Endometrial microvascular endothelial cells (primary cell): ENCODE data around the gene MYO19. TPM values are rescaled to one million over a fixed set of nuclear protein-coding genes. Genes with fewer than 3 reads are reported as not detected.
"Not testable (repeated sequence)": the region's sequence is repeated elsewhere in the genome, so short reads cannot be mapped to it uniquely, and the experiment has no call there.

Experiments
- in situ Hi-C: cut with HindIII; loops from 2 replicates; pipeline ENCODE4 v1.10.0; 2017; ENCODE audit warnings: low sequenced_read_pairs, low pct_unique_long_range_greater_than_20kb; ENCODE audit errors: inconsistent ontology term
- total RNA-seq: library from RNA; depleted of rRNA; stranded (reverse); fragments of >200 nt; gene quantifications from one replicate; pipeline ENCODE4 v1.2.3, GENCODE V29; 2015; ENCODE audit errors: inconsistent ontology term

MYO19 gene
- total RNA-seq, 1 donor from 2014 or later: 79.4 TPM

GRCh38 chr17:36533935-36534839, 481 bp downstream of the MYO19 start:
- in situ Hi-C loops: no loop called here

GRCh38 chr17:36532435-36532975, 2.2 kb downstream of the MYO19 start:
- in situ Hi-C loops: no loop called here

GRCh38 chr17:36529121-36529520, 5.5 kb downstream of the MYO19 start:
- in situ Hi-C loops: no loop called here

- in situ Hi-C loops: no loop called here
Observed at GRCh38 chr17:36527621-36528250, 6.9 kb downstream of the MYO19 start.

GRCh38 chr17:36525888-36526287, 8.8 kb downstream of the MYO19 start:
- in situ Hi-C loops: no loop called here

GRCh38 chr17:36525113-36525512, 9.6 kb downstream of the MYO19 start:
- in situ Hi-C loops: no loop called here

- in situ Hi-C loops: no loop called here
Observed at GRCh38 chr17:36524428-36524876, 10.2 kb downstream of the MYO19 start.

GRCh38 chr17:36523113-36523512, 11.6 kb downstream of the MYO19 start:
- in situ Hi-C loops: no loop called here

- in situ Hi-C loops: no loop called here
Observed at GRCh38 chr17:36515837-36516236, 18.8 kb downstream of the MYO19 start.

GRCh38 chr17:36514856-36515255, 19.8 kb downstream of the MYO19 start:
- in situ Hi-C loops: no loop called here

GRCh38 chr17:36512641-36513040, 22.0 kb downstream of the MYO19 start:
- in situ Hi-C loops: no loop called here

GRCh38 chr17:36511216-36511615, 23.5 kb downstream of the MYO19 start:
- in situ Hi-C loops: no loop called here

GRCh38 chr17:36510636-36511035, 24.0 kb downstream of the MYO19 start:
- in situ Hi-C loops: no loop called here

GRCh38 chr17:36509272-36509985, 25.2 kb downstream of the MYO19 start:
- in situ Hi-C loops: no loop called here

GRCh38 chr17:36508439-36508838, 26.2 kb downstream of the MYO19 start:
- in situ Hi-C loops: not testable (repeated sequence)

- in situ Hi-C loops: no loop called here
Observed at GRCh38 chr17:36507266-36507665, 27.4 kb downstream of the MYO19 start.

- in situ Hi-C loops: no loop called here
Observed at GRCh38 chr17:36506831-36507230, 27.8 kb downstream of the MYO19 start.

GRCh38 chr17:36506249-36506826, 28.3 kb downstream of the MYO19 start:
- in situ Hi-C loops: no loop called here

- in situ Hi-C loops: no loop called here
Observed at GRCh38 chr17:36505171-36505570, 29.5 kb downstream of the MYO19 start.
